ENCODE data around the gene GNG4.
"Not testable (repeated sequence)": the region's sequence is repeated elsewhere in the genome, so short reads cannot be mapped to it uniquely, and the experiment has no call there.

- not testable (repeated sequence) for TF ChIP-seq EZH2phosphoT487 (IDR thresholded peaks at IDR 0.05; ENCODE audit: low read depth); CTCF (IDR thresholded peaks at IDR 0.05; ENCODE audit: low read depth, low read length)
These were observed 30.4 kb downstream of the GNG4 start for GRCh38 chr1:235619149-235619548.

Data from OCI-LY3 (cell line).